K562 (cell line): ENCODE measurements around the gene BEST4. TPM values are rescaled to one million over a fixed set of nuclear protein-coding genes. Genes with fewer than 3 reads are reported as not detected.

Experiments used
- E2F5 ChIP-seq: sonication (generic); formaldehyde crosslinking; IDR thresholded peaks from 2 replicates; pipeline ENCODE4 v1.8.0; 2022; ENCODE audit warnings: mild to moderate bottlenecking, missing genetic modification reagents
- HINFP ChIP-seq: fragments of 450-650 bp; conservative IDR thresholded peaks from 2 replicates; pipeline ENCODE4 v1.6.1; 2016; ENCODE audit warnings: missing genetic modification characterization, low read depth, mild to moderate bottlenecking, control low read depth, missing compliant biosample characterization
- NFE2 ChIP-seq: IDR thresholded peaks from 2 replicates; pipeline ENCODE4 v1.6.1; 2014; ENCODE audit warnings: antibody characterized with exemption, low read depth
- RHOXF2B ChIP-seq: fragments of 250-450 bp; sonication (Bioruptor Pico); conservative IDR thresholded peaks from 2 replicates; pipeline ENCODE4 v1.5.1; 2021
- SMAD3 ChIP-seq: fragments of 450-650 bp; formaldehyde crosslinking; conservative IDR thresholded peaks from 2 replicates; pipeline ENCODE4 v1.4.0; 2020; ENCODE audit warnings: mild to moderate bottlenecking
- SRF ChIP-seq, 2 experiments: fragments of 250-450, 450-650 bp in 1 of 2; sonication (Bioruptor Pico) in 1 of 2; sonication (generic) in 1 of 2; formaldehyde crosslinking; IDR thresholded peaks; 2 replicates each; pipeline versions ENCODE4 v1.5.0 to v1.5.1; 2020 to 2022; ENCODE audit warnings: mild to moderate bottlenecking in 1 of 2, missing genetic modification reagents in 1 of 2
- TRIM24 ChIP-seq, 2 experiments: fragments of 450-650 bp; IDR thresholded peaks; 2 replicates each; pipeline ENCODE4 v1.6.1; 2016
- ZBTB40 ChIP-seq, 2 experiments: fragments of 450-650 bp in 1 of 2; sonication (generic) in 1 of 2; formaldehyde crosslinking in 1 of 2; IDR thresholded peaks; 2 replicates each; pipeline versions ENCODE4 v1.7.1 to v1.9.0; 2016 to 2022; ENCODE audit warnings: inconsistent platforms in 1 of 2, mild to moderate bottlenecking in 1 of 2, missing genetic modification reagents in 1 of 2
- ZBTB49 ChIP-seq: sonication (generic); formaldehyde crosslinking; IDR thresholded peaks from 2 replicates; pipeline ENCODE4 v1.8.0; 2022; ENCODE audit warnings: missing genetic modification reagents, mild to moderate bottlenecking, borderline replicate concordance
- ZNF197 ChIP-seq: fragments of 200-800 bp; sonication (Bioruptor generic); IDR thresholded peaks from 2 replicates; pipeline ENCODE4 v1.6.1; 2016; ENCODE audit warnings: low read depth, missing genetic modification characterization, missing compliant biosample characterization
- ZNF232 ChIP-seq: sonication (generic); formaldehyde crosslinking; IDR thresholded peaks from 2 replicates; pipeline ENCODE4 v1.8.0; 2022; ENCODE audit warnings: mild to moderate bottlenecking, missing genetic modification reagents
- ZNF644 ChIP-seq: fragments of 200-800 bp; sonication (Bioruptor generic); IDR thresholded peaks from 2 replicates; pipeline ENCODE4 v1.6.1; 2016; ENCODE audit warnings: low read depth, missing genetic modification characterization, missing compliant biosample characterization
- polyA plus RNA-seq, 8 experiments: library from polyadenylated mRNA; depleted of rRNA in 4 of 8; stranded (reverse) in 5 of 8; unstranded in 3 of 8; fragments of >200 nt; fragmentation: Nextera tagmentation in 2 of 8; fragmentation: Illumina TruSeq in 1 of 8; extraction: Ambion mirVana in 2 of 8; extraction: Trizol in 1 of 8; gene quantifications; 2 replicates each; pipeline versions ENCODE4 v1.2.1 to v1.2.3, GENCODE V29; 2011 to 2014; ENCODE audit warnings: inconsistent platforms in 1 of 8, missing spikeins in 1 of 8
- total RNA-seq, 7 experiments: library from RNA; depleted of rRNA in 6 of 7; stranded (reverse); fragments of >200 nt in 6 of 7; fragmentation: Illumina TruSeq in 2 of 7; extraction: Trizol in 2 of 7; gene quantifications; 2 replicates each; pipeline versions ENCODE4 v1.2.1 to v1.2.3, GENCODE V29; 2011 to 2021; ENCODE audit warnings: low replicate concordance in 1 of 7

Gene BEST4
- total and polyA plus RNA-seq, 9 of the 15 experiments (the other 6 are each of a cell fraction or from before 2014, with no cell fraction given) = 0.07 to 0.11 TPM; not detected in 7

GRCh38 chr1:44807364-44808062 lies 19.5 kb upstream of the BEST4 start (continued):
- peak; percentile 97; the same call in 1 of the 2 replicates for TF ChIP-seq E2F5
- TF ChIP-seq RHOXF2B (CRISPR knock-in tag) = peak; percentile 88
- peak; percentile 68; the same call in 1 of the 2 replicates for TF ChIP-seq HINFP (tag)
- TF ChIP-seq TRIM24 (IDR thresholded peaks at IDR 0.05) = peak in 1 of 2 experiments; percentile 72; a peak in 3 of 4 replicates
- peak; percentile 80 for TF ChIP-seq ZBTB40 (IDR thresholded peaks at IDR 0.05)
- TF ChIP-seq ZBTB40 (CRISPR knock-in tag; IDR thresholded peaks at IDR 0.05) = no peak
- TF ChIP-seq ZNF197 (CRISPR knock-in tag) = peak; percentile 95
- peak; percentile 81 for TF ChIP-seq NFE2
- peak in 1 of 2 experiments; percentile 78; a peak in 2 of 4 replicates for TF ChIP-seq SRF (CRISPR knock-in tag; IDR thresholded peaks at IDR 0.05)
- TF ChIP-seq ZNF644 (tag) = peak; percentile 96
- TF ChIP-seq SMAD3 (CRISPR knock-in tag) = peak; percentile 88
- no peak for TF ChIP-seq ZBTB49
- peak; percentile 86; the same call in 1 of the 2 replicates for TF ChIP-seq ZNF232
